Mesendoderm (in vitro differentiated cells): ENCODE data around the gene RTN3.
A peak's percentile ranks its signal among the peaks of the same experiment; 100 is the strongest.

Experiments
- DNase-seq: peaks from one replicate; pipeline ENCODE4 v3.0.0; 2013
- H2AK5ac ChIP-seq: 2 replicates; pipeline ENCODE4 v1.6.1; 2013; ENCODE audit warnings: low read length, inconsistent platforms
- H2BK120ac ChIP-seq: 2 replicates; pipeline ENCODE4 v1.6.1; 2013; ENCODE audit warnings: low read depth, mild to moderate bottlenecking, low read length, moderate library complexity, mixed read lengths
- H2BK15ac ChIP-seq: replicated peaks from 2 replicates; pipeline ENCODE4 v1.6.1; 2013; ENCODE audit warnings: low read depth, mild to moderate bottlenecking, moderate library complexity
- H2BK5ac ChIP-seq: 2 replicates; pipeline ENCODE4 v1.6.1; 2013; ENCODE audit warnings: low read length, inconsistent platforms
- H3K18ac ChIP-seq: 2 replicates; pipeline ENCODE4 v1.6.1; 2013; ENCODE audit warnings: mild to moderate bottlenecking, low read length, mixed read lengths
- H3K23ac ChIP-seq: one replicate; pipeline ENCODE4 v1.6.1; 2013; ENCODE audit warnings: low read length
- H3K27ac ChIP-seq: 2 replicates; pipeline ENCODE4 v1.5.1; 2013; ENCODE audit warnings: low read depth, mild to moderate bottlenecking, inconsistent platforms, low read length, moderate library complexity
- H3K27me3 ChIP-seq: 2 replicates; pipeline ENCODE4 v1.6.1; 2013; ENCODE audit warnings: low read length, control low read depth, mild to moderate bottlenecking, inconsistent platforms; ENCODE audit not compliant: insufficient read depth, poor library complexity
- H3K36me3 ChIP-seq: 2 replicates; pipeline ENCODE4 v1.6.1; 2013; ENCODE audit warnings: low read length, inconsistent platforms; ENCODE audit not compliant: control insufficient read depth, insufficient read depth
- H3K4ac ChIP-seq: one replicate; pipeline ENCODE4 v1.6.1; 2013; ENCODE audit warnings: low read depth, mild to moderate bottlenecking, low read length, moderate library complexity
- H3K4me1 ChIP-seq: 2 replicates; pipeline ENCODE4 v1.6.1; 2013; ENCODE audit warnings: low read depth, low read length, inconsistent platforms; ENCODE audit not compliant: control insufficient read depth
- H3K4me2 ChIP-seq: 2 replicates; pipeline ENCODE4 v1.6.1; 2013; ENCODE audit warnings: low read length
- H3K4me3 ChIP-seq: 2 replicates; pipeline ENCODE4 v1.5.1; 2013; ENCODE audit warnings: mild to moderate bottlenecking, low read length
- H3K56ac ChIP-seq: one replicate; pipeline ENCODE4 v1.6.1; 2013; ENCODE audit warnings: low read length
- H3K79me1 ChIP-seq: 2 replicates; pipeline ENCODE4 v1.6.1; 2013; ENCODE audit warnings: low read length, inconsistent platforms
- H3K79me2 ChIP-seq: 2 replicates; pipeline ENCODE4 v1.6.1; 2013; ENCODE audit warnings: mild to moderate bottlenecking, low read length; ENCODE audit not compliant: control insufficient read depth, insufficient read depth
- H3K9ac ChIP-seq: 2 replicates; pipeline ENCODE4 v1.6.1; 2013; ENCODE audit warnings: low read length, inconsistent platforms
- H4K5ac ChIP-seq: one replicate; pipeline ENCODE4 v1.6.1; 2013; ENCODE audit warnings: low read length
- H4K8ac ChIP-seq: one replicate; pipeline ENCODE4 v1.6.1; 2013; ENCODE audit warnings: low read depth, mild to moderate bottlenecking, control low read depth, low read length, moderate library complexity
- WGBS: extraction: QIAGEN DNeasy Blood & Tissue Kit; methylation state at CpG from one replicate; pipeline ENCODE4 v1.1.7; 2013; ENCODE audit warnings: low lambda C conversion rate, missing lambda C conversion rate; ENCODE audit not compliant: insufficient coverage; ENCODE audit errors: extremely low coverage; 5-methylcytosine and 5-hydroxymethylcytosine counted together

The RTN3 gene

DNA sequence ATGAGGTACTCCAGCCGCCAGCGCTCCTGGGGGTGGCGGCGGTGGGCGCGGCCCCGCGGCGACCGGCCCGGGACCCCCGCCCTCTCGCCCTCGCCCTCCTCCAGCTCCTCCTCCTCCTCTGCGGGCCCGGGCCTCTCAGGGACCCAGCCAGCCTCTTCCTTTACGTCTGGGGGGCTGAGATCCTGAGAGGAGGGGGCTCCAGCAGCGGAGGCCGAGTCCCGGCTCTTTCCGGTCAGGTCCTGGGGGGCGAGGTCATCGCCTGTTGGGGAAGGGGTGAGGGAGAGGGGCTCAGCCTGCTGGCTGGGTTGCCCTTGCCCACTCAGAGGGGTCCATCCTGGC is 83.0 kb downstream of the RTN3 start:
- H3K4me3 ChIP-seq, result no peak overlapping the region

GRCh38 chr11:63764679-63765647 is 83.7 kb downstream of the RTN3 start:
- Histone ChIP-seq H3K36me3 (no peaks in the 10 kb centered on the region), H4K8ac (no peak overlapping the region), H3K4me2 (no peak overlapping the region), H3K79me1 (peaks cover 5% of the 10 kb centered on the region), H3K4me1 (peaks cover 16% of the 10 kb centered on the region), H2BK15ac (no peak overlapping the region), H3K23ac (no peak overlapping the region), H4K5ac (no peak overlapping the region), H3K27ac (peak overlapping the region; percentile 85), H3K56ac (peak overlapping the region; percentile 72), H3K79me2 (peaks cover 45% of the 10 kb centered on the region), H2AK5ac (peak overlapping the region; percentile 67), H3K27me3 (no peaks in the 10 kb centered on the region), H3K4ac (peak overlapping the region; percentile 74), H3K9ac (peak overlapping the region; percentile 50), H3K4me3 (no peak overlapping the region), H2BK5ac (peak overlapping the region; percentile 70), H3K18ac (peak overlapping the region; percentile 72), H2BK120ac (no peak overlapping the region)
- DNase-seq, result peak; percentile 85
- no CpG with 5 or more reads among the region's 30 CpGs for WGBS

More for the DNA sequence above, 83.0 kb downstream of the RTN3 start:
- peak overlapping the region; percentile 85 for H3K27ac ChIP-seq
- no peaks in the 10 kb centered on the region for H3K27me3 ChIP-seq
- peak overlapping the region; percentile 70 for H2BK5ac ChIP-seq
- no peak overlapping the region for H4K8ac ChIP-seq
- peak overlapping the region; percentile 50 for H3K9ac ChIP-seq
- DNase-seq, result no peak
- H3K18ac ChIP-seq, result peak overlapping the region; percentile 72
- peak overlapping the region; percentile 74 for H3K4ac ChIP-seq
- no peak overlapping the region for H2AK5ac ChIP-seq
- no peak overlapping the region for H2BK120ac ChIP-seq
- no peak overlapping the region for H3K4me2 ChIP-seq
- no peak overlapping the region for H4K5ac ChIP-seq
- no peak overlapping the region for H3K23ac ChIP-seq
- peaks cover 45% of the 10 kb centered on the region for H3K79me2 ChIP-seq
- H3K56ac ChIP-seq, result peak overlapping the region; percentile 72
- H3K36me3 ChIP-seq, result no peaks in the 10 kb centered on the region
- peaks cover 14% of the 10 kb centered on the region for H3K4me1 ChIP-seq
- H2BK15ac ChIP-seq, result no peak overlapping the region
- no CpG with 5 or more reads among the region's 23 CpGs for WGBS
- peaks cover 6% of the 10 kb centered on the region for H3K79me1 ChIP-seq

DNA sequence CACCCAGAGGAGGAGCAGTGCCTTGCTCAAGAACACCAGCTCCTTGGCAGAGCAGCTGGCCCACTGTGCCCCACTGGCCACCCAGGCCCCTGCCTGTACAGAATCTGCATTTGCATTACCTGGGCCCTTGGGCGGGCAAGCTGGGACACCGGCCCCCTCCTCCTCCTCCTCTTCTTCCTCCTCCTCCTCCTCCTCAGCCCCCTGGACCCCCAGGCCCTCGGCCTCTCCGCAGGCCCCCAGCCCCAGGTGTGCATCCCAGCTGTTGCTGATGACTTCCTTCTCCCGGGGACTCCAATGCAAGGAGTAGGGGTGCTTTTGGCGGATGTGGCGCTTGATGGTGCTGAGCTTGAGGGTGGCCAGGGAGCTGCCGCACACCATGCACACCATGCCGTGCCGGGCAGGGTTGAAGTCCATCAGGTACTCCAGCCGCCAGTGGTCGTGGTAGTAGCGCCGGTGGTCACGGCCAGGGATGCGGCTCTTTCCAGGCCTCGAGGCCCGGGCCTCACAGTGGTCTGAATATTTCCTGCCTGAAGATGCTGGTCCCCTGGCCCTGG is 84.5 kb downstream of the RTN3 start:
- Histone ChIP-seq H3K36me3 (no peaks in the 10 kb centered on the region), H3K18ac (no peak overlapping the region), H4K8ac (no peak overlapping the region), H3K23ac (no peak overlapping the region), H4K5ac (no peak overlapping the region), H2BK15ac (no peak overlapping the region), H3K79me2 (peaks cover 38% of the 10 kb centered on the region), H3K27ac (peak overlapping the region; percentile 26), H2BK120ac (no peak overlapping the region), H3K4me3 (no peak overlapping the region), H2BK5ac (no peak overlapping the region), H3K4ac (no peak overlapping the region), H3K9ac (peak overlapping the region; percentile 89), H3K27me3 (no peaks in the 10 kb centered on the region), H2AK5ac (no peak overlapping the region), H3K4me2 (no peak overlapping the region), H3K4me1 (peaks cover 14% of the 10 kb centered on the region), H3K56ac (peak overlapping the region; percentile 64), H3K79me1 (peaks cover 2% of the 10 kb centered on the region)
- DNase-seq, result no peak
- WGBS, result no CpG with 5 or more reads among the region's 18 CpGs

GRCh38 chr11:63766531-63767235 is 85.4 kb downstream of the RTN3 start:
- H2BK15ac ChIP-seq, result no peak overlapping the region

GRCh38 chr11:63767267-63767564 is 85.9 kb downstream of the RTN3 start:
- no peak overlapping the region for H2BK5ac ChIP-seq
- no CpG with 5 or more reads among the region's 4 CpGs for WGBS
- no peak for DNase-seq
- H3K36me3 ChIP-seq, result no peaks in the 10 kb centered on the region
- H3K27ac ChIP-seq, result no peak overlapping the region
- no peak overlapping the region for H2BK15ac ChIP-seq
- no peak overlapping the region for H3K4ac ChIP-seq
- H3K27me3 ChIP-seq, result no peaks in the 10 kb centered on the region
- H4K5ac ChIP-seq, result no peak overlapping the region
- H3K4me1 ChIP-seq, result peaks cover 10% of the 10 kb centered on the region
- H3K4me3 ChIP-seq, result peak overlapping the region; percentile 17
- no peak overlapping the region for H3K23ac ChIP-seq
- no peak overlapping the region for H3K18ac ChIP-seq
- no peak overlapping the region for H2BK120ac ChIP-seq
- H3K9ac ChIP-seq, result peak overlapping the region; percentile 89
- peak overlapping the region; percentile 67 for H3K4me2 ChIP-seq
- no peak overlapping the region for H2AK5ac ChIP-seq
- peaks cover 31% of the 10 kb centered on the region for H3K79me2 ChIP-seq
- peak overlapping the region; percentile 65 for H3K56ac ChIP-seq
- H4K8ac ChIP-seq, result no peak overlapping the region
- H3K79me1 ChIP-seq, result peaks cover 2% of the 10 kb centered on the region

More at GRCh38 chr11:63766531-63767235, 85.4 kb downstream of the RTN3 start:
- Histone ChIP-seq H3K56ac (peak overlapping the region; percentile 65), H2BK120ac (no peak overlapping the region), H3K4me3 (no peak overlapping the region), H3K23ac (no peak overlapping the region), H3K4ac (no peak overlapping the region), H3K9ac (peak overlapping the region; percentile 89), H3K4me1 (peaks cover 10% of the 10 kb centered on the region), H4K5ac (no peak overlapping the region), H3K79me2 (peaks cover 33% of the 10 kb centered on the region), H2BK5ac (no peak overlapping the region), H2AK5ac (no peak overlapping the region), H3K36me3 (no peaks in the 10 kb centered on the region), H3K4me2 (peak overlapping the region; percentile 67), H4K8ac (no peak overlapping the region), H3K79me1 (peaks cover 2% of the 10 kb centered on the region), H3K27ac (peak overlapping the region; percentile 11), H3K18ac (no peak overlapping the region), H3K27me3 (no peaks in the 10 kb centered on the region)
- WGBS, result no CpG with 5 or more reads among the region's 7 CpGs
- no peak for DNase-seq
